IMR-90 (cell line): Measurements from ENCODE around the gene ATP2B2. TPM values are rescaled to one million over a fixed set of nuclear protein-coding genes. Genes with fewer than 3 reads are reported as not detected.

ENCODE experiments used
- ATAC-seq: fragments of 200-7000 bp; cut with Tn5 transposase; 2 replicates; pipeline ENCODE4 v1.9.1; 2020; ENCODE audit warnings: low read depth, mild to moderate bottlenecking, moderate library complexity
- BruUV-seq: library from RNA; stranded (reverse); fragments of 400-500 nt; replicated peaks from 2 replicates; lab custom pipeline; 2021; lab: Mats Ljungman, UMichigan
- CTCF ChIA-PET: fragments of 300-600 bp; formaldehyde crosslinking; extraction: SDS; loops from one replicate; lab custom pipeline; 2021; ENCODE audit warnings: antibody characterized with exemption; lab: Yijun Ruan, JAX
- POLR2A ChIA-PET: fragments of 300-600 bp; sonication (Branson Sonifier 250); formaldehyde crosslinking; loops from one replicate; lab custom pipeline; 2022; ENCODE audit warnings: antibody characterized with exemption; ENCODE audit not compliant: unreplicated experiment; lab: Charles Lee
- DNase-seq: peaks from one replicate; pipeline ENCODE4 v3.0.0; 2013
- H2AFZ ChIP-seq: replicated peaks from 2 replicates; pipeline ENCODE3; 2013; ENCODE audit warnings: low read length, mild to moderate bottlenecking; ENCODE audit not compliant: poor library complexity
- H2AK5ac ChIP-seq: 2 replicates; pipeline ENCODE4 v1.6.1; 2013; ENCODE audit warnings: low read depth, low read length, inconsistent platforms
- H2AK9ac ChIP-seq: replicated peaks from 2 replicates; pipeline ENCODE3; 2013; ENCODE audit warnings: mild to moderate bottlenecking, low read depth, low read length, moderate library complexity; ENCODE audit not compliant: poor library complexity
- H2BK120ac ChIP-seq: 2 replicates; pipeline ENCODE4 v1.6.1; 2013; ENCODE audit warnings: low read depth, low read length, inconsistent platforms
- H2BK15ac ChIP-seq: 3 replicates; pipeline ENCODE4 v1.6.1; 2013; ENCODE audit warnings: low read depth, low read length, inconsistent platforms
- H2BK20ac ChIP-seq: 2 replicates; pipeline ENCODE4 v1.6.1; 2013; ENCODE audit warnings: low read depth, mild to moderate bottlenecking, inconsistent platforms, low read length, moderate library complexity
- H2BK5ac ChIP-seq: 2 replicates; pipeline ENCODE4 v1.6.1; 2013; ENCODE audit warnings: mild to moderate bottlenecking, low read depth, low read length, inconsistent platforms; ENCODE audit not compliant: poor library complexity, severe bottlenecking
- H3K14ac ChIP-seq: replicated peaks from 2 replicates; pipeline ENCODE4 v1.6.1; 2013; ENCODE audit warnings: low read depth, low read length, inconsistent platforms
- H3K18ac ChIP-seq: 2 replicates; pipeline ENCODE4 v1.6.1; 2013; ENCODE audit warnings: low read depth, low read length, control low read depth
- H3K23ac ChIP-seq: 2 replicates; pipeline ENCODE4 v1.6.1; 2013; ENCODE audit warnings: low read depth, low read length, inconsistent platforms
- H3K27ac ChIP-seq: 2 replicates; pipeline ENCODE4 v1.5.1; 2013; ENCODE audit warnings: mild to moderate bottlenecking, control low read depth, low read length; ENCODE audit not compliant: insufficient read depth
- H3K27me3 ChIP-seq: 2 replicates; pipeline ENCODE4 v1.6.1; 2013; ENCODE audit warnings: low read length; ENCODE audit not compliant: control insufficient read depth, insufficient read depth
- H3K36me3 ChIP-seq: 2 replicates; pipeline ENCODE4 v1.6.1; 2013; ENCODE audit warnings: low read length, mixed read lengths; ENCODE audit not compliant: control insufficient read depth, insufficient read depth
- H3K4ac ChIP-seq: 2 replicates; pipeline ENCODE4 v1.6.1; 2013; ENCODE audit warnings: low read depth, low read length, inconsistent platforms
- H3K4me1 ChIP-seq: 2 replicates; pipeline ENCODE4 v1.6.1; 2013; ENCODE audit warnings: low read length, mixed read lengths; ENCODE audit not compliant: control insufficient read depth, insufficient read depth
- H3K4me2 ChIP-seq: 2 replicates; pipeline ENCODE4 v1.6.1; 2013; ENCODE audit warnings: low read depth, mild to moderate bottlenecking, control low read depth, low read length, moderate library complexity
- H3K4me3 ChIP-seq: 2 replicates; pipeline ENCODE4 v1.5.1; 2013; ENCODE audit warnings: low read depth, mild to moderate bottlenecking, control low read depth, low read length, moderate library complexity; ENCODE audit not compliant: insufficient read depth
- H3K56ac ChIP-seq: 2 replicates; pipeline ENCODE4 v1.6.1; 2013; ENCODE audit warnings: low read length, inconsistent platforms; ENCODE audit not compliant: insufficient read depth; ENCODE audit errors: extremely low read depth
- H3K79me1 ChIP-seq, 2 experiments: 2 replicates each; pipeline ENCODE4 v1.6.1; 2013; ENCODE audit warnings: low read length in 2 of 2, inconsistent platforms in 1 of 2, low read depth in 1 of 2
- H3K9ac ChIP-seq: 2 replicates; pipeline ENCODE4 v1.6.1; 2013; ENCODE audit warnings: low read depth, low read length, control low read depth
- H3K9me1 ChIP-seq: 2 replicates; pipeline ENCODE4 v1.6.1; 2013; ENCODE audit warnings: low read length, inconsistent platforms; ENCODE audit not compliant: insufficient read depth
- H3K9me3 ChIP-seq: 2 replicates; pipeline ENCODE4 v1.6.1; 2013; ENCODE audit warnings: low read length; ENCODE audit not compliant: control insufficient read depth, insufficient read depth
- H4K20me1 ChIP-seq: 2 replicates; pipeline ENCODE4 v1.6.1; 2013; ENCODE audit warnings: low read length, inconsistent platforms; ENCODE audit not compliant: insufficient read depth
- H4K5ac ChIP-seq: 2 replicates; pipeline ENCODE4 v1.6.1; 2013; ENCODE audit warnings: mild to moderate bottlenecking, low read depth, low read length, control low read depth
- H4K8ac ChIP-seq, 2 experiments: 2 replicates each; pipeline ENCODE4 v1.6.1; 2013; ENCODE audit warnings: low read depth in 2 of 2, low read length in 2 of 2, control low read depth in 1 of 2, inconsistent platforms in 1 of 2
- H4K91ac ChIP-seq: 2 replicates; pipeline ENCODE4 v1.6.1; 2013; ENCODE audit warnings: low read depth, low read length, inconsistent platforms; ENCODE audit not compliant: insufficient read depth
- MXI1 ChIP-seq: IDR thresholded peaks from 2 replicates; pipeline ENCODE4 v1.6.1; 2012; ENCODE audit warnings: low read depth, mild to moderate bottlenecking, low read length, moderate library complexity, borderline replicate concordance
- NFE2L2 ChIP-seq: fragments of 150-350 bp; IDR thresholded peaks from 2 replicates; pipeline ENCODE4 v1.6.1; 2016; ENCODE audit warnings: low read depth, mild to moderate bottlenecking, low read length
- RAD21 ChIP-seq: IDR thresholded peaks from 2 replicates; pipeline ENCODE4 v1.6.1; 2012; ENCODE audit warnings: low read length, improper control_type of control experiment
- RFX5 ChIP-seq: IDR thresholded peaks from 2 replicates; pipeline ENCODE4 v1.8.0; 2012; ENCODE audit warnings: low read depth, mild to moderate bottlenecking, low read length, moderate library complexity
- SMC3 ChIP-seq: fragments of 150-350 bp; IDR thresholded peaks from 2 replicates; pipeline ENCODE4 v1.6.1; 2016; ENCODE audit warnings: low read depth, mild to moderate bottlenecking, antibody characterized with exemption, low read length, moderate library complexity
- WGBS, 2 experiments: methylation state at CpG; one replicate each; pipeline versions ENCODE4 v1.1.5 to v1.1.7; 2013; ENCODE audit warnings: missing lambda C conversion rate in 2 of 2; ENCODE audit not compliant: insufficient read length in 1 of 2; ENCODE audit errors: extremely low coverage in 2 of 2; 5-methylcytosine and 5-hydroxymethylcytosine counted together
- dilution Hi-C: fragments of 300-500 bp; cut with HindIII; formaldehyde crosslinking; loops from one replicate; pipeline ENCODE4 v1.14.3; 2018; ENCODE audit warnings: low sequenced_read_pairs; ENCODE audit not compliant: unreplicated experiment
- in situ Hi-C: fragments of 300-500 bp; cut with MboI; formaldehyde crosslinking; loops from 3 replicates; pipeline ENCODE4 v1.14.3; 2019; ENCODE audit warnings: low sequenced_read_pairs, inconsistent platforms, mixed read lengths
- intact Hi-C: fragments of 100-400 bp; cut with micrococcal nuclease; formaldehyde crosslinking; loops from 2 replicates; pipeline ENCODE4 v1.10.0; 2022
- polyA plus RNA-seq, 3 experiments: library from polyadenylated mRNA; depleted of rRNA; stranded (reverse); fragments of >200 nt; gene quantifications; 2 replicates each; pipeline ENCODE4 v1.2.3, GENCODE V29; 2012; ENCODE audit warnings: low replicate concordance in 1 of 3
- total RNA-seq: library from RNA; depleted of rRNA; stranded (reverse); fragments of >200 nt; gene quantifications from 2 replicates; pipeline ENCODE4 v1.2.3, GENCODE V29; 2012
- TF ChIP-seq, protein P1 (sequence below): fragments of 150-350 bp; IDR thresholded peaks from 2 replicates; pipeline ENCODE4 v1.6.1; 2016; ENCODE audit warnings: low read depth, mild to moderate bottlenecking, low read length, moderate library complexity, borderline replicate concordance

The ATP2B2 gene
- total and polyA plus RNA-seq, 2 of the 4 experiments (the other 2 are of a cell fraction) = under 0.01 to 0.02 TPM

- Histone ChIP-seq H3K9me1 (no peaks in the 10 kb centered on the region), H3K4ac (no peak overlapping the region), H3K27me3 (peaks cover 46% of the 10 kb centered on the region), H3K56ac (no peak overlapping the region), H2AK9ac (no peak overlapping the region), H4K20me1 (no peaks in the 10 kb centered on the region), H4K5ac (no peak overlapping the region), H3K4me2 (no peak overlapping the region), H3K23ac (no peak overlapping the region), H3K18ac (no peak overlapping the region), H3K14ac (no peak overlapping the region), H2AFZ (no peak overlapping the region), H3K9ac (no peak overlapping the region), H2AK5ac (no peak overlapping the region), H3K4me1 (no peaks in the 10 kb centered on the region), H2BK15ac (no peak overlapping the region), H3K79me1 (no peaks in the 10 kb centered on the region), H2BK5ac (no peak overlapping the region), H2BK120ac (no peak overlapping the region), H3K36me3 (no peaks in the 10 kb centered on the region), H4K91ac (no peak overlapping the region), H3K27ac (no peak overlapping the region), H3K4me3 (no peak overlapping the region), H4K8ac (no peak overlapping the region), H3K9me3 (no peaks in the 10 kb centered on the region), H2BK20ac (no peak overlapping the region)
- no peak for DNase-seq
- TF ChIP-seq RFX5 = no peak
- no peak for TF ChIP-seq MXI1
- TF ChIP-seq, protein P1, sequence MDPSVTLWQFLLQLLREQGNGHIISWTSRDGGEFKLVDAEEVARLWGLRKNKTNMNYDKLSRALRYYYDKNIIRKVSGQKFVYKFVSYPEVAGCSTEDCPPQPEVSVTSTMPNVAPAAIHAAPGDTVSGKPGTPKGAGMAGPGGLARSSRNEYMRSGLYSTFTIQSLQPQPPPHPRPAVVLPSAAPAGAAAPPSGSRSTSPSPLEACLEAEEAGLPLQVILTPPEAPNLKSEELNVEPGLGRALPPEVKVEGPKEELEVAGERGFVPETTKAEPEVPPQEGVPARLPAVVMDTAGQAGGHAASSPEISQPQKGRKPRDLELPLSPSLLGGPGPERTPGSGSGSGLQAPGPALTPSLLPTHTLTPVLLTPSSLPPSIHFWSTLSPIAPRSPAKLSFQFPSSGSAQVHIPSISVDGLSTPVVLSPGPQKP = no peak
- no peak for TF ChIP-seq SMC3
- TF ChIP-seq NFE2L2 = no peak
- no peak for TF ChIP-seq RAD21
- intact Hi-C loops = no loop called here
- in situ Hi-C loops = no loop called here
- ChIA-PET POLR2A (no interaction called here), CTCF (no interaction called here)
- no CpG with 5 or more reads among the region's 11 CpGs for WGBS, 2 experiments
- ATAC-seq = no peak
- BruUV-seq = no TSS peak
- dilution Hi-C loops = no loop called here
These were observed 37.3 kb downstream of the ATP2B2 start for GRCh38 chr3:10467904-10468612.
